SK-N-SH treated with all-trans-retinoic acid at 6 μM for 48 hours (cell line): ENCODE data around the gene CCDC32.

Experiments used
- ATAC-seq: fragments of 200-7000 bp; cut with Tn5 transposase; 3 replicates; pipeline ENCODE4 v1.9.1; 2020; ENCODE audit warnings: mild to moderate bottlenecking, moderate library complexity
- ARNTL ChIP-seq: fragments of 450-650 bp; formaldehyde crosslinking; IDR thresholded peaks from 2 replicates; pipeline ENCODE4 v1.5.0; 2020; ENCODE audit warnings: low read depth, mild to moderate bottlenecking, moderate library complexity, borderline replicate concordance
- ESRRG ChIP-seq: fragments of 250-450 bp; sonication (Bioruptor Pico); IDR thresholded peaks from 2 replicates; pipeline ENCODE4 v1.6.1; 2021; ENCODE audit warnings: mild to moderate bottlenecking
- GLIS3 ChIP-seq: fragments of 250-450 bp; sonication (Bioruptor Pico); IDR thresholded peaks from 2 replicates; pipeline ENCODE4 v1.5.0; 2020; ENCODE audit warnings: mild to moderate bottlenecking, moderate library complexity
- ISL1 ChIP-seq: fragments of 250-450 bp; sonication (Bioruptor Pico); IDR thresholded peaks from 2 replicates; pipeline ENCODE4 v2.1.2; 2022; ENCODE audit warnings: mild to moderate bottlenecking, moderate library complexity
- OSR1 ChIP-seq: fragments of 250-450 bp; sonication (Bioruptor Pico); IDR thresholded peaks from 2 replicates; pipeline ENCODE4 v1.8.0; 2022; ENCODE audit warnings: moderate library complexity, mild to moderate bottlenecking, inconsistent platforms
- POU6F1 ChIP-seq: fragments of 250-450 bp; sonication (Bioruptor Pico); IDR thresholded peaks from 2 replicates; pipeline ENCODE4 v1.8.0; 2021; ENCODE audit warnings: low read depth, mild to moderate bottlenecking, moderate library complexity, borderline replicate concordance
- PPARA ChIP-seq: fragments of 250-450 bp; sonication (Bioruptor Pico); IDR thresholded peaks from 2 replicates; pipeline ENCODE4 v1.5.0; 2020; ENCODE audit warnings: mild to moderate bottlenecking, borderline replicate concordance
- RARB ChIP-seq: fragments of 250-450 bp; sonication (Bioruptor Pico); IDR thresholded peaks from 2 replicates; pipeline ENCODE4 v1.8.0; 2021; ENCODE audit warnings: mild to moderate bottlenecking, moderate library complexity
- SNAI2 ChIP-seq: fragments of 250-450 bp; sonication (Bioruptor Pico); IDR thresholded peaks from 2 replicates; pipeline ENCODE4 v1.5.0; 2020; ENCODE audit warnings: mild to moderate bottlenecking, moderate library complexity
- TCF4 ChIP-seq: fragments of 250-450 bp; sonication (Bioruptor Pico); IDR thresholded peaks from 2 replicates; pipeline ENCODE4 v1.8.0; 2021; ENCODE audit warnings: mild to moderate bottlenecking, moderate library complexity, borderline replicate concordance
- TOX ChIP-seq: fragments of 250-450 bp; sonication (Bioruptor Pico); IDR thresholded peaks from 2 replicates; pipeline ENCODE4 v1.8.0; 2021; ENCODE audit warnings: mild to moderate bottlenecking, moderate library complexity, borderline replicate concordance
- ZC3H10 ChIP-seq: fragments of 250-450 bp; sonication (Bioruptor Pico); IDR thresholded peaks from 2 replicates; pipeline ENCODE4 v1.5.1; 2021; ENCODE audit warnings: mild to moderate bottlenecking, moderate library complexity
- ZFP3 ChIP-seq: fragments of 250-450 bp; sonication (Bioruptor Pico); IDR thresholded peaks from 2 replicates; pipeline ENCODE4 v1.5.0; 2020; ENCODE audit warnings: mild to moderate bottlenecking, moderate library complexity
- ZNF565 ChIP-seq: fragments of 450-650 bp; formaldehyde crosslinking; conservative IDR thresholded peaks from 2 replicates; pipeline ENCODE4 v1.5.0; 2020; ENCODE audit warnings: low read depth, mild to moderate bottlenecking, moderate library complexity
- ZNF70 ChIP-seq: fragments of 450-650 bp; formaldehyde crosslinking; IDR thresholded peaks from 2 replicates; pipeline ENCODE4 v1.5.0; 2020; ENCODE audit warnings: mild to moderate bottlenecking, moderate library complexity
- ZNF8 ChIP-seq: fragments of 450-650 bp; formaldehyde crosslinking; IDR thresholded peaks from 2 replicates; pipeline ENCODE4 v1.5.0; 2020; ENCODE audit warnings: mild to moderate bottlenecking, moderate library complexity
- TF ChIP-seq, protein P1 (sequence below): fragments of 250-450 bp; sonication (Bioruptor Pico); IDR thresholded peaks from 2 replicates; pipeline ENCODE4 v1.8.0; 2020; ENCODE audit warnings: mild to moderate bottlenecking, moderate library complexity, borderline replicate concordance
- TF ChIP-seq, protein P2 (sequence below): fragments of 250-450 bp; sonication (Bioruptor Pico); IDR thresholded peaks from 2 replicates; pipeline ENCODE4 v1.5.0; 2020; ENCODE audit warnings: mild to moderate bottlenecking, moderate library complexity
- TF ChIP-seq, protein P3 (sequence below): fragments of 250-450 bp; sonication (Bioruptor Pico); IDR thresholded peaks from 2 replicates; pipeline ENCODE4 v1.5.1; 2020; ENCODE audit warnings: low read depth, mild to moderate bottlenecking, moderate library complexity

Gene CCDC32

DNA sequence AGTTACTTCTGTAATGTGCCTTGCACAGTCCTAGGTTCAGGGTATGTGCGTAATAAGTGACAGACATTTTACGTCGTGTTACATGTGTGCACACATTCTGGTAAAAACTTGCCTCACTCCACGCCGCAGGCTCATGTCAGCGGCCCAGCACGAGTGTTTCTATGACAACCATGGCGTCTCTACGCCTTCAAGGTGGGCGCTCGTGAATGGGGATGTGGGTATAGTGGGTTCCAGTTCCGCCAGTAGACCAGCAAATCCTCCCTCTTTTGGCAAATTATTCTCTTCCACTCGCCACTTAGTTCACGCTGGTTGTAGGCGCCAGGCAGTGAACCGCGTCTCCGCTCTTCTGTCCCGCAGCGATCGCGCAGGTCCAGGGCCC is 53.8 kb downstream of the CCDC32 start (continued):
- TF ChIP-seq, protein P1, sequence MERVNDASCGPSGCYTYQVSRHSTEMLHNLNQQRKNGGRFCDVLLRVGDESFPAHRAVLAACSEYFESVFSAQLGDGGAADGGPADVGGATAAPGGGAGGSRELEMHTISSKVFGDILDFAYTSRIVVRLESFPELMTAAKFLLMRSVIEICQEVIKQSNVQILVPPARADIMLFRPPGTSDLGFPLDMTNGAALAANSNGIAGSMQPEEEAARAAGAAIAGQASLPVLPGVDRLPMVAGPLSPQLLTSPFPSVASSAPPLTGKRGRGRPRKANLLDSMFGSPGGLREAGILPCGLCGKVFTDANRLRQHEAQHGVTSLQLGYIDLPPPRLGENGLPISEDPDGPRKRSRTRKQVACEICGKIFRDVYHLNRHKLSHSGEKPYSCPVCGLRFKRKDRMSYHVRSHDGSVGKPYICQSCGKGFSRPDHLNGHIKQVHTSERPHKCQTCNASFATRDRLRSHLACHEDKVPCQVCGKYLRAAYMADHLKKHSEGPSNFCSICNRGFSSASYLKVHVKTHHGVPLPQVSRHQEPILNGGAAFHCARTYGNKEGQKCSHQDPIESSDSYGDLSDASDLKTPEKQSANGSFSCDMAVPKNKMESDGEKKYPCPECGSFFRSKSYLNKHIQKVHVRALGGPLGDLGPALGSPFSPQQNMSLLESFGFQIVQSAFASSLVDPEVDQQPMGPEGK (CRISPR knock-in tag) = no peak
- no peak for TF ChIP-seq RARB (CRISPR knock-in tag)
- no peak for TF ChIP-seq ZNF70 (CRISPR knock-in tag)
- TF ChIP-seq SNAI2 (CRISPR knock-in tag) = no peak
- TF ChIP-seq PPARA = no peak
- no peak for TF ChIP-seq POU6F1 (CRISPR knock-in tag)
- TF ChIP-seq OSR1 (CRISPR knock-in tag) = no peak

- no peak for ATAC-seq
- TF ChIP-seq TCF4 (no peak), GLIS3 (no peak)
- TF ChIP-seq, all 23 proteins: peak for 0
Observed at GRCh38 chr15:40510201-40510600, 54.6 kb downstream of the CCDC32 start.

DNA sequence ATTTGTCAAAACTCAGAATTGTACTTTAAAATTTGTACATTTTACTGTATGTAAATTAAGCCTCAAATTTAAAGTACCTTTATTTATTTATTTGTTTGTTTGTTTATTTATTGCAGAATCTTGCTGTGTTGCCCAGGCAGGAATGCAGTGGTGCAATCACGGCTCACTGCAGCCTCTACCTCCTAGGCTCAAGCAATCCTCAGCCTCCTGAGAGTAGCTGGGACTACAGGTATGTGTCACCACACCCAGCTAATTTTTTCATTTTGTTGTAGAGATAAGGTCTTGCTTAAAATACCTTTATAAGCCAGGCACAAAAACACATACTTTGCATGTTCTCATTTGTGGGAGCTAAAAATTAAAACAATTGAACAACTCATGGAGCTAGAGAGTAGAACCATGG is 56.6 kb downstream of the CCDC32 start:
- no peak for ATAC-seq
- TF ChIP-seq ZNF8 (CRISPR knock-in tag) (no peak), ZNF565 (no peak), ARNTL (CRISPR knock-in tag) (no peak), RARB (CRISPR knock-in tag) (no peak), TCF4 (no peak), ZFP3 (no peak)
- TF ChIP-seq, protein P1 (CRISPR knock-in tag) = no peak

- TF ChIP-seq ZFP3 (no peak), ESRRG (CRISPR knock-in tag) (no peak), ZNF565 (no peak), ISL1 (no peak), RARB (CRISPR knock-in tag) (no peak), SNAI2 (CRISPR knock-in tag) (no peak), ZC3H10 (CRISPR knock-in tag) (no peak), POU6F1 (CRISPR knock-in tag) (no peak), PPARA (no peak), GLIS3 (no peak), ZNF8 (CRISPR knock-in tag) (no peak), ARNTL (CRISPR knock-in tag) (no peak), TCF4 (no peak), TOX (CRISPR knock-in tag) (no peak)
- TF ChIP-seq, protein P2, sequence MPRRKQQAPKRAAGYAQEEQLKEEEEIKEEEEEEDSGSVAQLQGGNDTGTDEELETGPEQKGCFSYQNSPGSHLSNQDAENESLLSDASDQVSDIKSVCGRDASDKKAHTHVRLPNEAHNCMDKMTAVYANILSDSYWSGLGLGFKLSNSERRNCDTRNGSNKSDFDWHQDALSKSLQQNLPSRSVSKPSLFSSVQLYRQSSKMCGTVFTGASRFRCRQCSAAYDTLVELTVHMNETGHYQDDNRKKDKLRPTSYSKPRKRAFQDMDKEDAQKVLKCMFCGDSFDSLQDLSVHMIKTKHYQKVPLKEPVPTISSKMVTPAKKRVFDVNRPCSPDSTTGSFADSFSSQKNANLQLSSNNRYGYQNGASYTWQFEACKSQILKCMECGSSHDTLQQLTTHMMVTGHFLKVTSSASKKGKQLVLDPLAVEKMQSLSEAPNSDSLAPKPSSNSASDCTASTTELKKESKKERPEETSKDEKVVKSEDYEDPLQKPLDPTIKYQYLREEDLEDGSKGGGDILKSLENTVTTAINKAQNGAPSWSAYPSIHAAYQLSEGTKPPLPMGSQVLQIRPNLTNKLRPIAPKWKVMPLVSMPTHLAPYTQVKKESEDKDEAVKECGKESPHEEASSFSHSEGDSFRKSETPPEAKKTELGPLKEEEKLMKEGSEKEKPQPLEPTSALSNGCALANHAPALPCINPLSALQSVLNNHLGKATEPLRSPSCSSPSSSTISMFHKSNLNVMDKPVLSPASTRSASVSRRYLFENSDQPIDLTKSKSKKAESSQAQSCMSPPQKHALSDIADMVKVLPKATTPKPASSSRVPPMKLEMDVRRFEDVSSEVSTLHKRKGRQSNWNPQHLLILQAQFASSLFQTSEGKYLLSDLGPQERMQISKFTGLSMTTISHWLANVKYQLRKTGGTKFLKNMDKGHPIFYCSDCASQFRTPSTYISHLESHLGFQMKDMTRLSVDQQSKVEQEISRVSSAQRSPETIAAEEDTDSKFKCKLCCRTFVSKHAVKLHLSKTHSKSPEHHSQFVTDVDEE (CRISPR knock-in tag) = no peak
- TF ChIP-seq, protein P1 (CRISPR knock-in tag) = no peak
- TF ChIP-seq, protein P3, sequence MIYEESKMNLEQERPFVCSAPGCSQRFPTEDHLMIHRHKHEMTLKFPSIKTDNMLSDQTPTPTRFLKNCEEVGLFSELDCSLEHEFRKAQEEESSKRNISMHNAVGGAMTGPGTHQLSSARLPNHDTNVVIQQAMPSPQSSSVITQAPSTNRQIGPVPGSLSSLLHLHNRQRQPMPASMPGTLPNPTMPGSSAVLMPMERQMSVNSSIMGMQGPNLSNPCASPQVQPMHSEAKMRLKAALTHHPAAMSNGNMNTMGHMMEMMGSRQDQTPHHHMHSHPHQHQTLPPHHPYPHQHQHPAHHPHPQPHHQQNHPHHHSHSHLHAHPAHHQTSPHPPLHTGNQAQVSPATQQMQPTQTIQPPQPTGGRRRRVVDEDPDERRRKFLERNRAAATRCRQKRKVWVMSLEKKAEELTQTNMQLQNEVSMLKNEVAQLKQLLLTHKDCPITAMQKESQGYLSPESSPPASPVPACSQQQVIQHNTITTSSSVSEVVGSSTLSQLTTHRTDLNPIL (CRISPR knock-in tag) = no peak
- peak; percentile 99 for ATAC-seq
Observed at GRCh38 chr15:40506964-40507571, 57.8 kb downstream of the CCDC32 start.
